Epidermal melanocyte (primary cell): Measurements from ENCODE around the gene SEMA6C.

Experiments
- DNase-seq: peaks from one replicate; pipeline ENCODE4 v3.0.0; 2011; ENCODE audit warnings: low spot score; ENCODE audit not compliant: insufficient read length

SEMA6C gene

DNA sequence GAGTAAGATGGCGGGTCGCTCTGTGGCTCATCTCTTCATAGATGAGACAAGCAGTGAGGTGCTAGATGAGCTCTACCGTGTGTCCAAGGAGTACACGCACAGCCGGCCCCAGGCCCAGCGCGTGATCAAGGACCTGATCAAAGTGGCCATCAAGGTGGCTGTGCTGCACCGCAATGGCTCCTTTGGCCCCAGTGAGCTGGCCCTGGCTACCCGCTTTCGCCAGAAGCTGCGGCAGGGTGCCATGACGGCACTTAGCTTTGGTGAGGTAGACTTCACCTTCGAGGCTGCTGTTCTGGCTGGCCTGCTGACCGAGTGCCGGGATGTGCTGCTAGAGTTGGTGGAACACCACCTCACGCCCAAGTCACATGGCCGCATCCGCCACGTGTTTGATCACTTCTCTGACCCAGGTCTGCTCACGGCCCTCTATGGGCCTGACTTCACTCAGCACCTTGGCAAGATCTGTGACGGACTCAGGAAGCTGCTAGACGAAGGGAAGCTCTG, 12.4 kb upstream of the SEMA6C start:
- no peak for DNase-seq

DNA sequence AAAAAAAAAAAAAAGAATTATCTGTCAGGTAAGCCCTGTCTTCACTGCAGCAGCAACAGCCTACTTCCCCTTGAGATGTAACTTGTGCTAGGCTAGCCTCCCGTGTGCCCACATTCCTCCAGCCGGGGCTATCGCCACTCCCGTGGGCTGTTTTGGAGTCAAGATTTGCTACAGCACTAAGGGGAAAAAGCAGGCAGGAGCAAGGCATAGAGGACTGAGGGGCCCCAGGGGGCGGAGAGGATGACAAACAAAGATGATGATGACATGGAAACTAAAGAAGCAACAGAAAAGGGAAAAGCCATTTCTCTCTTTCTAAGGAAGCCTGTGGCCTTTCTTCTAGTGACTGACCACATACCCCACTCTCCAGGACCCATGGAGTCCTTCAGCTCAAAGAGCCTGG, 11.9 kb upstream of the SEMA6C start:
- DNase-seq, result no peak

DNA sequence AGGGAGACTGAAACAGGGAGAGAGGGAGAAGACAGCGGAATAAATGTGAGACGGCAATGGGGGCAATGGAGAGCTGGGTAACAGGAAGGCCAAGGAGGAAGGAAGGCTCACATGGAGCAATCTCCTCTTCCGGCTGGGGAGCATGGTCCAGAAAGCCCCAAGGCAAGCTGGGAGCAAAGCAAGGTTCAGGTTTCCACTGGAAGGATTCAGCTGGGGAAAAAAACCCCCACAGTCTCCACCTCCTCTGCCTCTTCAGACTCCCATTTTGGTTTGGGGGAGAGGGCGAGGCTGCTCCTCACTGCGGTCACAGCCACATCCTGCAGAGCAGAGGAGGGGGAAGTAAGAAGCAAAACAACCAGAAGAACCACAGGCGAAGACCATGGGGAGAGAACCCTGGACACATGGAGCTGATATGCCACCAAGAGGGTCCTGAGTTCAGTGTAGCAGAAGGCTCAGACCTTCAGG, 10.7 kb upstream of the SEMA6C start:
- DNase-seq, result no peak

DNA sequence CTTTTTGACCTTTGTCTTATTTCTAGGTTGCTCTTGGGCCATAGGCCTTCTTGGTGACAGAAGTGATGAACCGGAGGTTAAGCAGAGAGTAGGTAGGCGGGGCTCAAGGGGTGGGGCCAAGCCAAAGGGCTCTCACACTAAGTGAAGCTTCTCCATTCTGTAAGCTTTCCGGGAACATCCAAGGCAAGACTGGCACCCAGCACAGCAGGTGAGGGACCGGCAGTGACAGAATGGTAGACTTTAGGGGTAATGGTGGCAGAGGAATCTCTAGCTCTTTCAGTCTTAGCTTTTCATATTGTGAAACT, 10.0 kb upstream of the SEMA6C start, which contains the start of gene TNFAIP8L2:
Gene TNFAIP8L2 (plus strand): TSS at position 135 of the 305 bp plus-strand sequence. CDS start 2,049 bp downstream, outside the sequence.
- no peak for DNase-seq

DNA sequence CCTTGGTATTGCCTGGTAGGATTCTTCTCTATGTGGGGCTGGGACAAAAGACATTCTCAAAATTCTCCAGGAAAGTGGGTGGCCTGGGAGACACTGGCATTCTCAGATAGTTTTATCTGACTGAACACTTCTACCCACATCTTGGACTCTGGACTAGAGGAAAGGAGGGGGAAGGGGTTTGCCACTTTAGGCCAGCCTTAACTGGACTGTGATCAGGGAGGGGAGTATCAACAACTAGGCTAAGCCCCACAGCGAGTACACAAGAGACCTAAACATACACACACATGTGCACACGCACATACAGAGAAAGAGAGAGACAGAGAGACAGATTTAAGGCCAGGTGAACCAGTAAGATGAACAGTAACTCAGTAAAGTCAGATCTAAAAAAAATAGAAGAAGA, 1.2 kb upstream of the SEMA6C start:
- DNase-seq, result no peak

DNA sequence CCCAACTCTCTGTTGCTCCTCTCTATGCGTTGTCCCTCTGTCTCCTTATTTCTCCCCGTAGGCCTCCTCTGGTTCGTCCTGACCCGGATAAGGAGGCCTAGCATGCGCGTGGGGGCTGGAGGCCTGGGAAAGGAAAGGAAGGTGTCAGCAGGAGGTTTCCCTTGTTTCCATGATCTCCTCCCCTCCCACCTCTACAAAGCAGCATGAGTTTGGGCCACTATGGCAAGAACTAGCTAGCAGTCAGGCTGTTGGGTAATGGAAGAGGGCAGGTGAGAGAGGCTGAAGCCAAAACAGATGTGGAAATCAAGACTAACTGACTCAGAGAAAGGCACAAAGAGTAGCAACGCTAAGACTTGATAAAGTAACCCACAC, 687 bp upstream of the SEMA6C start:
- DNase-seq, result no peak

DNA sequence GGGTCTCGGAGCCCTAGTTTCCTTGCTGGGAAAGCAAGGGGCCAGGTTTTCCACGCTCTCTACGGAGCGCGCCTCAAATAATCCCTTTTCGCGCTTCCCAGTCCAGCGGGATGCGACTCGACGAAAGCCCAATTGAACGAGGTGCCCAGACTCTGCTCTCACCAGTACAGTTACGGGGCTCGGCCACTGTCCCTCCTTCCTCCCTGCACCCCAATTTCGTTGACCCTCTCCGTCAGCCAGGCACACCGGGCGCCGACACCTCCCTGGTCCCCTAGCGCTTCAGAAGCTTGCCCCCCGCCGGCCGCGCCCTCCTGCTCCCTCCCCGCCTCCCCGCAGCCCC, 389 bp downstream of the SEMA6C start:
- no peak for DNase-seq

DNA sequence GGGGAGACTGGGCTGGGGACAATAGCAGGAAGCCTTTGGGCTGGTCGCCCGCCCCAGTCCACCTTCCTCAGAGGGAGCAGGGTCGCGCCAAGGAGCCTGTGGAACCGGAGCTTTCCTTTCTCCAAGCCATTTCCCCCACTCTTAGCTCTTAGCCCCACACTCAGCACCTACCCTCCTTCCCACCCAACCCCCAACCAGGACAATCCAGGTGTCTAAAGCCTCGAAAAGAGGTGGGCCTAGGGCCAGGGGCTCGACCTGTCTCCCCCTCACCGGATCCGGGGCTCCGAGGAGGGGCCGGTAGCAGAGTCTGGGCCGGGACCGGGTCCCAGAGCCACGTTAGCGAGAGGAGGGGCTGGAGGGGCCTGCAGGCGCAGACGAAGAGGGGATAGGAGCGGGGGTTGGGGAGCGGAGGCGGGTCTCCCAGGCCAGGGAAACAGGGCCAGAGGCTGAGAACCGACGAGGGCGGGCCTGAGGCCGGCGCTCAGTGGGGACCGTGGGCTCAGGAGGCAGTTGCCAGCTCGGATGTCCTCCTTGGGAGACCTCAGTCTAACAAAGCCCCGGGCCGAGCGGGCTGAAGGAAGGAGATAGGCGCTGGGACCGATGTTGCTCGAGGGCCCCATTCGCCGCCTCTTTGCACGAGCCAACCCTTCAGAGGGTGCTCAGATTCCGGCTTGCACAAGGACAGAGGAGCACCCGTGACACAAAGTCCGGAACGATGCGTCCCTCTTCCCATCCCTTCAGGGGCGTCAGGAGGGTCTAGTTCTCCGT, 943 bp downstream of the SEMA6C start:
- DNase-seq, result no peak

DNA sequence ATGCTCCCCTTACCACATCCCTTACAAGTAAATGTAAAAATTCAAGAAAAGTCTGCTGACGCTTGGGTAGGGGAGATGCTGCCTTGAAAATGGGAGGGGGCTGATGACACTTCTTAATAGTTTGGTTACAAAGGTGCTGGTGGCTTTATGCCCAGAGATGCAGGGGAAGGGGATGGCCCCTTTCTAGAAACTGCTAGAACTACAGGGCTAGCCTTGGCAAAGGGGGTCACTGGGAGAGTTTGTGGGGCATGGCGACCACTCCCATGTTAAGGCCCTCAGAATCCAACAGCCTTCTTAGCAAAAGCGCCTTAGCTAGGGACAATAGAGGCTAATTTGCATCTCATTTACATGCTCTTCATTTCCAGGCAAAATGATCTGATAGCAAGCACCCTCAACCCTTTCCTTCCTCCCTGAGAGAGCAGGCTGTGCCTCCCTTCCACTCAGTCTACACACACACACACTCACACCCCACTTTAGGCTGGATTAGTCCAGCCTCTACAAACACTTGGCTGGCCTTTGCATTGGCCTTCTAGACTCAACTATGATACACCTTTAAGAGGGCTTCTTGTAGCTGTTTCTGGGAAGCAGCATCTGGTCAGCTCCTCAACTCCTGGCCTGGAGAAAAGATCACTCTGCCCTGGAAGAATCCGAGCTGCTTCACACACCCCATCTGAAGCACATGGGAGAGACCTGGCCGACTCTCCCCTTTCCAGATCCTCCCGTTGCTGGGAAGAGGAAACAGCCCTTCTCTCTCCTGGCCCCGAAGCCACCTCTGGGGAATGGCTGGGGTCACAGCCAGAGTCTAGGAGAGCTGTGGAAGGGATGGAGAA, 1.7 kb downstream of the SEMA6C start:
- no peak for DNase-seq

DNA sequence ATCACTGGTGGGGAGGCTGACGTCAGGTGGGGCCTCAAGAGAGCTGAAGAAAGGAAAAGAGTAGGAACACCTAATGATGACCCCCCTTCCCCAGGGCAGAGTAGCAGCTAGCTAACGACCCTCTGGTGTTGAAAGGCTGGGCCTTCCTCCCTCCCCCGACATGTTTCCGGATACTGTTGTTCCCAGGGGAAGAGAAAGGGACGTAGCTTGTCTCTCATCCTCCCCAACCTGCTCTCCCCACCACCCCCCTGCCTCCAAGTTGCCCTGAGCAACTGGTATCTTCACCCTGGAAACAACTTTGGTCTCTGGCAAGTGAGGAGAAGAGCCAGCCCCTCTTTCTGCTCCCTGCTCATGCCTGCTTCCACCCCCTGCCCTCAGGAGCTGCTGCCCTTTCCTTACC, 2.4 kb downstream of the SEMA6C start:
- DNase-seq, result no peak

DNA sequence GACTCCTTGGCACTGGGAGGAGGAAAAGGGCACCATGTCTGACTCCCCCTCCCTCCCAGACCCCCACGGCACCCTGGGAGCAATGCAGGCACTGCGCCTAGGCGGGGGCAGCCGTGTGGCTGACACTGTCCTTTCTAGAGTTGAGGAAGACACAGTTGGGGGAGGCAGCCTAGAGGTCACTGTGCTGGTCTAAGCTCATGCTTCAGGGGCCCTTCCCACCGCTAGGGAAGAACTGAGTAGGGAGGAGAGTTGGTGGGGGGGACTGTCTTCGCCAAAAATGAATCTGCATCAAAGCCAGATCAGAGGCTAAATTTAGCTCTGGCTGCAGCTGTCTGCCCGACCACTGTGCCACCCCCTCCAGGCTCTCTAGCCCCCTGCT, 3.4 kb downstream of the SEMA6C start:
- DNase-seq, result no peak

DNA sequence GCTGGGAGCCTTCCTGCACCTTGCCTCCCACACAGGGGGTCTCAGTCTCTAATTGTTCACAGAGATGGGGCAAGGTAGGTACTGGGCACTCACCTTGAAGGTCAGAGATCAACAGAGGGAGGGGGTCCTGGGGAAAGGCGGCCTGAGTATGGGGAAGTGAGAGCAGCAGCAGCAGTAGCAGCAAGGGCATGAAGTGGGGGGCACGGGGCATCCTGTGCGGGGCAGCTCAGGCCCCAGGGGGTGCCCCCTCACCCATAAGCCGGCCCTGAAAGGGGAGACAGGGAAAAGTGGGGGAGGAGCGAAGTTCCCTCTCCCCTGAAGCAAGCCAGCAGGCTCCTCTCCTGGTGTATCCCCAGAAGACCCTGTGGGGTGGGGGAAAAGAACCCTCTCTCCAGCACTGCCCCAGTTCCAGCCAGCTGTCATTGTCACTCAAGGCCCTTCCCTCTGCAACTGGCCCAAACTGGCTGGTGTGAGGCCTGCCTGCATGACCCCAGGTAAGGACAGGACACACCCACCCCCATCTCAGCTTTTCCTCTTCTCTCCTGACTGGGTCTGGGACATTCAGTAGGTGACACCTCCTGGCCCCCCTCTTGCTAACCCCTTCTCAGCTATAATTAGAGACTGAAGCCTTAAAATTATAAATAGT, 3.9 kb downstream of the SEMA6C start:
- DNase-seq, result no peak

DNA sequence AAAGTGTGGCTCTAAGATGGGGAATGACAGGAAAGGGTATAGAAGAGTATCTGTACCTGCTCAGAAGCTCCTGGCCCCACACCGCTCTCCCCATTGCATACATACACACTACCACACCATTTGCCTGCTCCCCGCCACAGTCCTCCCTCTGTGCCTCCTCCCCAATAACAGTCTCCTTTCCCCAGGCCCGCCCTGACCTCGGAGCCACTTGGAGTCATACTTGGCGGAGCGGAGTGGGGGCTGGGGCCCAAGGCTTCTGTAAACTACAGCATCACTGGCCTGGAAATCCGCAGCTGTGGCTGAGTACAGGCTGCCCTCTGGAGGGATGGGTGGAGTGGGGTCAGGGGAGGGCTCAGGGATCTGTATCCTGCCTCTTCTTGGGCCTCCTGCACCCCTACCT, 8.6 kb downstream of the SEMA6C start:
- no peak for DNase-seq

DNA sequence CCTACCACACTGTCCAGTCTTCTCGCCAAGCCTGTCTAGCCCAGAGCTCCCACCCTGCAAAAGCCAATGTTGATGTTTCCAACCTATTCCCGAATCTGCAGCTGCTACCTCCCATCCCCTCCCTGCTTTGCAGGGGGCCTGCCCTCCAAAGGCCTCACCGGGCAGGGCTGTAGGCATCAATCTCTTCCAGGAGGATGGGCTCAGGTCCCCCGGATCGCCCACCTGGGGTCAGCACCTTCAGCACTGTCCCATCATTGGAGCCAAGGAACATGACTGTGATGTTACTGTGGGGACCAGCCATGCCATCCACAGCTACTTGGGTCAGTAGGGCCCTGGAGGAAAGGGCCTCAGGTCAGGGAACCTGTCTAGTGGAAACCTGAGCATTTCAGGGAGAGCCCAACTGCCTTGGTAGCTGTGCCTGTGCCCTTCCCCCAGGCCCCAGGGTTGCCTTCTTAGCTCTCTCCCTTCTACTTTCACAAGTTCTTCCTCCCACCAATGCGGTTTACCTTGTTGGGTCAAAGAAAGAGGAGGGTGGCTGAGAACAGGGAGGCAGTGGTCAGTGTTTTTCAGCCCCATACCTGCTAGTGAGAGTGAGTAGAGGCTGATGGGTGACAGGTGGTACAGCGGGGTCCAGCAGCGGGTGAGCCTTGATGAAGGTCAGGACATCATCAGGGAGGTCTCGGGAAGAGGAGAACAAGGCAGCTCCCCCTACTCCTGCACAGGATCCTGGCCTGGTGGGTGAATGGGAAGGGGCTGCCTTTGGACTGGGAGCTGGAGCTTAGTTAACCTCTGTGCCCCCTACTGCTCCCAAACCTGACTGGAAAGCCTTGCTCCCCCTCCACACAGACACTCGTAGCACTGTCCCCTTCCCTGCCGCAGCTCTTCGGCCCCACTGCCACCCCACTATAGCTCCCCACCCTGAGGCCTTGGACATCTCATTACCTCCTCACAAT, 10.7 kb downstream of the SEMA6C start:
- DNase-seq, result no peak

DNA sequence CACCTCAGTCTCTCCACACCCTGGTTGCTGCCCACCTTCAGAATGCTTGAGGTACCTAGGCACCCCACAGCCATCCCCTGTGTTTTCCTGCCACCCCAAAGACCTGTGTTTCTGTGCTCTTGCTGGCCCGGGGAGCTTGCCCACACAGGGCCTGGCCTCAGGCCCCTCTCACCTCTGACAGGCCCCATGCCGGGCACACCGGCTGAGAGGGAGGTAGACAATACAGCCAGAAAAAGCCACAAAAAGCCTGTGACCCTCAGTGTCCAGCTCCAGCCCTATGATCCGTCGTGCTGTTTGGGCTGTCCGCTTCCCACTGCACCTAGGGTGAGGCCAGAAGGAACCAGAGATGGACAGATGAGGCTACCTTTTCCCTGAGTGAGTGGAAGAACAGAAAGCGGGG, 11.4 kb downstream of the SEMA6C start:
- no peak for DNase-seq

DNA sequence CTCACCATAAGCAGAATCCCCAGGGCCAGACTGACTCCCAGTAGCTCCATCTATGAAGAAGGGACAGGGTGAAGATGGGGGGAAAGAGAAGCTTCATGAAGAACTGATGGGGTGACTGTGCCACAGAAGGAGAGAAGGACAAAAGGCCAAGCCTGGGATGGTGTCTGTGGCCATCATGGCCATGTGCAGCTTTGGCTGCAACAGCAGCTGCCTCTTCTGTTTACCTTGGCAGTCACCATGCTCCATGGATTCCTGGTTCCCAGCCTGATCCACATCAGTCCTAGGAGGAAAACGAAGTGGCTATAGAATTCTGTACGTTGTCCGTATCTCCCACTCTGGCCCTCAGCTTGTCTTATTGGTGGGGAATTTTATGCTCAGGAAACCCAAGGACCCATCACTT, 12.0 kb downstream of the SEMA6C start:
- no peak for DNase-seq

DNA sequence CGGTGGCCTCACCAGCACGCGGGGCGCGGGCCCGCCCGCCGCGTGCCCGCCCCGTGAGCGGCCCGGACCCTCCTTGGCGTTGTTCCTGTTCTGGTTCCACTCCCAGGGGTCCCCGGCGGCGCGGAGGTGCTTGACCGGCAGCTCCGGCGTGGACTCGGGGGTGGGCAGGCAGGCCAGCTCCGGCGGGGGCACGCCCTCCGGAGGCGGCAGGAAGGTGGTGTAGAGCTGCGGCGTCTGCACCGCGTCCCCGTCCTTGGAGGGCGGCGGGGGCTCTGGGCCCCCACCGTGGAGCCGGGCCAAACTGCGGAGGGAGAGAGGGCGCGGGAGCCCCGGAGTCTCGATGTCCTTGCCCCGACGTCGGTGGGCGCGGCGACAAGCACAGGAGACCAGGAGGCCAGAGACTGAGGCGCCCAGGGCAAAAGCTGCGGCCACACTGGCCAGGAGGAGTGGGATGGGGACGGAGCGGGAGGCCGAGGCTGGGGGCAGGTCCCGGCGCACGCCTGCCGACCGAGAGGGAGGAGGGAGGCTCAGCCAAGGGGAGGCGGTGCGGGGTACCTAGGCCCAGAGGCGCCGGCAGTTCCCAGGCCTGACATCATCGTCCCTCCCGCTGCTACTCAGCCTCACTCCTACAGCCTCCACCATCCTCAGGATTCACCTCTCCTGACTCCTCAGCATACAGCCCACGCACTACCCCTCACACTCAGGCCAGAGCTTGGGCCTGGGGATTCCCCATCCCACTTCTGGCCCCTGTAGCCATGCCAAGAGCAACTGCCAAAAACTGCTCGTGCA, 13.2 kb downstream of the SEMA6C start:
- no peak for DNase-seq

DNA sequence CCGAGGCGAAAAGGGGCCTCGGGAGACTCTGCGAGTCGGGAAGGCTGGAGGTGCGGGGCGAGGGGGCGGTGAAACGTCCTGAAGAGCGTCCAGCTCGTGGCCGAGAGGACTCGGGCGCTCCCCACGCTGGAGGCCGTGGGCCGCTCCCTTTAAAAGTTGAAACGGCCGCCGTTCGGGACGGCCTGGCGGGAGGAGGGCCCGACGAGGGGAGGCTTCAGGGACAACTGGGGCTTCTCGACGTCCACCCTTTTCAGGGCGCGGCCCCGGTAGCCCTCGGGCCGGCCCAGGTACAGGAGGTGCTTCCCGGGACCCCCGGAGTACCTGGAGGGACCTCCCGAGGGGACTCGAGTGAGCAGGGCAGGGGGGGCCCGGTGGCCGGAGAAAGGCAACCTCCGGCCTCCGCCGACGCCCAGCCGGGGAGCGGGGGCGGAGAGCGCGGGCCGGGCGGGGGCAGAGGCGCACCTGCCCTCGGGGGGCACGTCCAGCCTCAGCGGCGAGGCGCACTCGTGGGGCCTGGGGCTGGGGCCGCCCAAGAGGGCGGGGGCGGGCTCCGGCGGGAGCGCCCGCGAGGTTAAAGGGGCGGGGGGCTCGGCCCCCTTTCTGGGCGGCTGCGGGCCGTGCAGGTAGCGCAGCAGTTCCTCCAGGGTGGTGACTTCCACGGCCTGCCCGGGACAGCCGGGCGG, 14.0 kb downstream of the SEMA6C start:
- no peak for DNase-seq

DNA sequence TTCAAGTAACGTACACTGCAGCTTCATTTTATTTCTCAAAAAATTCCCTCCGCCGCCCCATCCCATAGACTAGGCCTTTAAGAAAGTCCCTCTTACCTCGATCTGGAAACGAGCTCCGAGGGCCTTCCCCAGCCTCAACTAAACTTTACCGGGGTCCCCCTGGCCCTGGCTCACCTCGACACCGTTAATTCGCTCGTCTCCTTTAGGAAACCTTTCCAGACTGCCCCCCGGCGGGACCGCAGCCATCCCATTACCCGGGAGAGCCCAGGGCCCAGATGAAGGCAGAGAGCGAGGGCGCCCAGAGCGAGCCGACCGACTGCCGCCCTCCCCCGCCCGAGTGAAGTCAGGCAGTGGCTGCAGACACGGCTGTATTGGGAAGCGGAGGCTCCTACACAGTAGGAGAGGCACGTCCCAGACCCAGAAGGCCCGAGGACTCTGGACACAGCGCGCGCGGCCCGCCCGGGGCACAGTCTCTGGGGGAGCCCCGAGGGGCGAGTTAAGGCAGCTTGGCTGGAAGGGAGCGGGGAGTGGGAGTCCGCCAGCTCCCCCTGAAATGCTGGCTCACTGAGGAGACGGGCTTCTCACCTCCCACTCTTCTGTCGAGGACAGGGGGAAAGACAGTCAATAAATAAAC, 14.6 kb downstream of the SEMA6C start:
- no peak for DNase-seq
